SJSA1 (cell line): ENCODE measurements around the gene TENM4. TPM values are rescaled to one million over a fixed set of nuclear protein-coding genes. Genes with fewer than 3 reads are reported as not detected.

ENCODE experiments used
- DNase-seq, 2 experiments: peaks; one replicate each; pipeline ENCODE4 v3.0.0-alpha.2; 2015 to 2020; ENCODE audit warnings: low spot score in 2 of 2, low read depth in 1 of 2
- H3K27ac ChIP-seq: fragments of 250-450 bp; sonication (Bioruptor Pico); 2 replicates; pipeline ENCODE4 v1.5.1; 2020; ENCODE audit warnings: mild to moderate bottlenecking, moderate library complexity
- H3K27me3 ChIP-seq: fragments of 250-450 bp; sonication (Bioruptor Pico); replicated peaks from 2 replicates; pipeline ENCODE4 v1.5.1; 2020; ENCODE audit warnings: mild to moderate bottlenecking, moderate library complexity
- H3K36me3 ChIP-seq: fragments of 250-450 bp; sonication (Bioruptor Pico); 2 replicates; pipeline ENCODE4 v1.5.1; 2020; ENCODE audit warnings: mild to moderate bottlenecking
- H3K4me1 ChIP-seq: fragments of 250-450 bp; sonication (Bioruptor Pico); replicated peaks from 2 replicates; pipeline ENCODE4 v1.6.1; 2021; ENCODE audit warnings: mild to moderate bottlenecking
- H3K4me3 ChIP-seq: fragments of 250-450 bp; sonication (Bioruptor Pico); 2 replicates; pipeline ENCODE4 v1.5.1; 2020; ENCODE audit warnings: mild to moderate bottlenecking
- H3K9me3 ChIP-seq: fragments of 250-450 bp; sonication (Bioruptor Pico); replicated peaks from 2 replicates; pipeline ENCODE4 v1.5.1; 2020; ENCODE audit warnings: mild to moderate bottlenecking
- total RNA-seq: library from RNA; depleted of rRNA; stranded (reverse); fragments of >200 nt; shearing (Covaris generic); gene quantifications from 2 replicates; pipeline ENCODE4 v1.2.3, GENCODE V29; 2014

The TENM4 gene
- total RNA-seq, 1 experiment from 2014 or later: not detected

DNA sequence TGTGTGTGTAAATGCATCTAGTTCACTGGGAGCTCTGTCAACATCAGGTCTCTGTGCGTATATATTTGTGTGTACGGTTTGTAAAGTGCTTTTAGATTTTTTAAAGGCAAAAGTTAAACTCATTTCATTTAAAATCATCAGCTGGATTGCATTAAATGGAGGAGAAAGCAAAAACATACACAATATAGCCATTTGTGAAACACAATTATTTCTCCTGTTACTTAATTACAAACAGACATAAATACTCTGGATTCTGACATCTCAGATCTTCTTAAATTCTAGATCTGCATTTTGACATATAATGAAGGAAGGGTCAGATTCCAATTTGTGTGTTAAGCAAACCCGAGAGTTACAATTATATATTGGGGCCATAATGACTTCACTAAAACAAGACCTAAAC is 590.8 kb downstream of the TENM4 start:
- DNase-seq: no peak
- Histone ChIP-seq H3K27me3 (no peaks in the 10 kb centered on the region), H3K27ac (no peak overlapping the region), H3K9me3 (no peaks in the 10 kb centered on the region), H3K4me3 (no peak overlapping the region), H3K4me1 (no peaks in the 10 kb centered on the region), H3K36me3 (no peaks in the 10 kb centered on the region)

GRCh38 chr11:78846269-78846668 is 594.6 kb downstream of the TENM4 start:
- Histone ChIP-seq H3K4me1 (no peaks in the 10 kb centered on the region), H3K36me3 (no peaks in the 10 kb centered on the region), H3K27me3 (no peaks in the 10 kb centered on the region), H3K9me3 (no peaks in the 10 kb centered on the region), H3K4me3 (no peak overlapping the region), H3K27ac (no peak overlapping the region)
- DNase-seq: no peak

- H3K9me3 ChIP-seq: no peaks in the 10 kb centered on the region
- H3K4me3 ChIP-seq: no peak overlapping the region
- no peaks in the 10 kb centered on the region for H3K36me3 ChIP-seq
- no peak for DNase-seq
- H3K4me1 ChIP-seq: no peaks in the 10 kb centered on the region
- no peaks in the 10 kb centered on the region for H3K27me3 ChIP-seq
- no peak overlapping the region for H3K27ac ChIP-seq
Measured at GRCh38 chr11:78845496-78845895, 595.3 kb downstream of the TENM4 start.

- H3K9me3 ChIP-seq: no peaks in the 10 kb centered on the region
- no peak overlapping the region for H3K4me3 ChIP-seq
- no peak for DNase-seq
- H3K4me1 ChIP-seq: no peaks in the 10 kb centered on the region
- H3K27ac ChIP-seq: no peak overlapping the region
- H3K27me3 ChIP-seq: no peaks in the 10 kb centered on the region
- H3K36me3 ChIP-seq: no peaks in the 10 kb centered on the region
Measured at GRCh38 chr11:78841456-78842060, 599.3 kb downstream of the TENM4 start.

GRCh38 chr11:78840623-78841022 is 600.2 kb downstream of the TENM4 start:
- Histone ChIP-seq H3K27ac (no peak overlapping the region), H3K4me1 (no peaks in the 10 kb centered on the region), H3K4me3 (no peak overlapping the region), H3K36me3 (no peaks in the 10 kb centered on the region), H3K9me3 (no peaks in the 10 kb centered on the region), H3K27me3 (no peaks in the 10 kb centered on the region)
- no peak for DNase-seq

GRCh38 chr11:78840200-78840599 is 600.6 kb downstream of the TENM4 start:
- H3K27ac ChIP-seq: no peak overlapping the region
- no peak overlapping the region for H3K4me3 ChIP-seq
- H3K4me1 ChIP-seq: no peaks in the 10 kb centered on the region
- no peaks in the 10 kb centered on the region for H3K9me3 ChIP-seq
- DNase-seq: no peak
- no peaks in the 10 kb centered on the region for H3K36me3 ChIP-seq
- H3K27me3 ChIP-seq: no peaks in the 10 kb centered on the region

GRCh38 chr11:78838417-78838816 is 602.4 kb downstream of the TENM4 start:
- Histone ChIP-seq H3K9me3 (no peaks in the 10 kb centered on the region), H3K27me3 (no peaks in the 10 kb centered on the region), H3K36me3 (no peaks in the 10 kb centered on the region), H3K4me3 (no peak overlapping the region), H3K27ac (no peak overlapping the region), H3K4me1 (no peaks in the 10 kb centered on the region)
- DNase-seq: no peak

GRCh38 chr11:78835646-78836045 is 605.2 kb downstream of the TENM4 start:
- H3K9me3 ChIP-seq: no peaks in the 10 kb centered on the region
- no peaks in the 10 kb centered on the region for H3K4me1 ChIP-seq
- no peak overlapping the region for H3K4me3 ChIP-seq
- DNase-seq: no peak
- H3K27ac ChIP-seq: no peak overlapping the region
- no peaks in the 10 kb centered on the region for H3K36me3 ChIP-seq
- no peaks in the 10 kb centered on the region for H3K27me3 ChIP-seq

DNA sequence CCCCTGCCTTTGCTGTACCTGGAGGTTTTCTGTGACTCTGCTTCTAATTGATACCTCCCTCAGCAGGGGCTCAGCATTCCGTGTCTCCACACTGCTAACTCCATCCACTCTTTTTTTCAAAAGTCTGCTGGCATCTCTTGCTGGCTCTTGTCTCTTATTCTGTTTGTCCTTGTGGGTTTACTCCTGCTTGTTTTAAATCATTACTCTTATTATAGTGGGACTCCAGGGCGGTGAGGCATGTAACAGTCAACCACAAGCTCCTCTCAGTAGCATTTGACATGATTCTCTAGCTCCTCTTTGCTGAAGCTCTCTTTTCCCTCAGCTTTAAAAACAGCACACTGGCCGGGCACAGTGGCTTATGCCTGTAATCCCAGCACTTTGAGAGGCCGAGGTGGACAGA is 605.9 kb downstream of the TENM4 start:
- Histone ChIP-seq H3K4me1 (no peaks in the 10 kb centered on the region), H3K27ac (no peak overlapping the region), H3K36me3 (no peaks in the 10 kb centered on the region), H3K27me3 (no peaks in the 10 kb centered on the region), H3K9me3 (no peaks in the 10 kb centered on the region), H3K4me3 (no peak overlapping the region)
- no peak for DNase-seq

DNA sequence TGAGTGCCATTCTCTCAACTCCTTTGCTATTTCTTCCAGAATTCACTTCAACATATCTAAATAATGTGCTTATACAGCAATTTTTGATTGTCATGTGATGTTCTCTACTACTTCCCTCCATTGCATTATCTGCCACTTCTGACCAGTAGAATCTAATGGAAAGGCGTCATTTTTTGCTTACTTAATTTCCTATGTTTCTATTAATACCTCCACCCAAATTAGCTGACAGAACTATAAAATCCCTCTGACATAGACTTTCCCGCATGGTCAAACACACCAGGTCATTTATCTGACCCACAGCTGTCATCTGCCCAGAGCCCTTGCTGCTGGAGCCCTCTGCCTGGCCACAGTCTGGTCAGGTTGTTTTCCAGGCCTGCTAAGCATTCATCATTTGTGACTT is 607.6 kb downstream of the TENM4 start:
- no peak for DNase-seq
- Histone ChIP-seq H3K27me3 (no peaks in the 10 kb centered on the region), H3K9me3 (no peaks in the 10 kb centered on the region), H3K36me3 (no peaks in the 10 kb centered on the region), H3K4me1 (no peaks in the 10 kb centered on the region), H3K4me3 (no peak overlapping the region), H3K27ac (no peak overlapping the region)

DNA sequence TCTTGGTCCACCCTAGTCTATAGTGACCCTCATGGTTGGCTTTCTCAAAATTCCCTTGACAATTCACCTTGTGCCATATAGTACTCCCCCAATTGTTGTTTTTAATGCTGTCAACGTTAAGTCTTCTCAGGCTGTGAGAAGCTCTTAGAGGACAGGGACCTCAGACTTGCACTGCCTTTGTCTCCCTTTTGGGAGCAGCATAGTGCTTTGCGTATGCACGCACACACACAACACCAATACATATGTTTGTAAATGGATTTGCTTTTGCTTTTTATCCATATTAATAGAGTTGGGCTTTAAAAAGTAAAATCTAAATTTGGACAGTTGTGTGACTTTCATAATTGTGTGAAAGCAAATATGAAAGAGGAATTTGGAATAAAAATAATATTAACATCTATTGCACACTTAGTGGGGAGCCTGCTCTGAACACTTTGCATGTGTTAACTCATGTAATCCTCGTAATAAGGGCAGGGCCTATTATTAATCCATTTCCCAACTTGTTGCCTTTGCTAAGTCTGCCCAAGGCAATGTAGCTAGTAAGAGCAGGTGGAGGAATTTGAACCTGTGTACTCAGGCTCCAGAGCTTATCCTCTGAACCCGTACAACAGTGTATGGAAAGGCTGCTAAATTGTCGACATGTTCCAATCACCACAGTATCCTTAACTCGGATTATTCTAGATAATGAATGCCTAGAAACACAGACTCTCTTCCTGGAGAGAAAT is 608.4 kb downstream of the TENM4 start:
- Histone ChIP-seq H3K9me3 (no peaks in the 10 kb centered on the region), H3K4me1 (no peaks in the 10 kb centered on the region), H3K27ac (no peak overlapping the region), H3K4me3 (no peak overlapping the region), H3K27me3 (no peaks in the 10 kb centered on the region), H3K36me3 (no peaks in the 10 kb centered on the region)
- no peak for DNase-seq

DNA sequence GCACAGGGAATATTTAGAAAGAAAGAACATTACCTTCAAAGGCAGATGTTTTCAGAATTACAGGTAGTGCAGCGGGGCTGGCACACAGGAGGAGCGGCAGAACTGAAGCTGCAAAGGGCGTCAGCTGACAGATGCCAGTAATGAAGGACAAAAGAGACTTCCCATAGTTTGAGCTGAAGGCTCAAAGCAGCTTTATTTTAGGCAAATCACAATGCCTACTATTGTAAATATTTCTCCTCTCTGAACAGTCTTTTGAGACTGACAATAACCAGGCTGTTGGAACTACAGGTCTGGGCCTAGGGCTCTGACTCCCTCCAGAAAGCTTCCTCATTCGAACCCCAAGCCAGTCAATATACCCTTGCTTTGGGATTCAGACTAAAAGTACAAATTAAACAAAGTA is 609.3 kb downstream of the TENM4 start:
- no peaks in the 10 kb centered on the region for H3K9me3 ChIP-seq
- H3K27me3 ChIP-seq: no peaks in the 10 kb centered on the region
- DNase-seq: no peak
- H3K4me1 ChIP-seq: no peaks in the 10 kb centered on the region
- no peaks in the 10 kb centered on the region for H3K36me3 ChIP-seq
- H3K4me3 ChIP-seq: no peak overlapping the region
- H3K27ac ChIP-seq: no peak overlapping the region

- H3K4me1 ChIP-seq: no peaks in the 10 kb centered on the region
- H3K9me3 ChIP-seq: no peaks in the 10 kb centered on the region
- H3K27me3 ChIP-seq: no peaks in the 10 kb centered on the region
- no peak for DNase-seq
- no peaks in the 10 kb centered on the region for H3K36me3 ChIP-seq
- H3K4me3 ChIP-seq: no peak overlapping the region
- no peak overlapping the region for H3K27ac ChIP-seq
Measured at GRCh38 chr11:78830277-78830819, 610.5 kb downstream of the TENM4 start.

DNA sequence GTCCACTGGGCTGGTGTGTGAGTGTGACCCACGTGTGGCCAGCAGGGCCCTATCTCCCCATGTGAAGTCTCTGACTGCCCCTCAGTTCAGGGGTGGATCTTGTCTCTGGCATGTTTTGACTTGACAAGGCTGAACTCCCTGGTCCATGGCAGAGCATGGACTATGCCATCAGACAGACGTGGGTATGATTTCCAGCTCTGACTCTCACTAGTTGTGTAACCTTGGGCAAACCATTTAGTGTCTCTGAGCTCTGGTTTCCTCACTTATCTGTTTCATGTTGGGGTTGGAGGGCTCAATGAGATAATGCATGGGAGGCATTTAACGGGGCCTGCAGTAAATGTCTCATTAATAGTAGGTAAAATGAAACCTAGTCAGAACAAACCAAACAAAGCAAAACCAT is 611.7 kb downstream of the TENM4 start:
- Histone ChIP-seq H3K27me3 (no peaks in the 10 kb centered on the region), H3K4me3 (no peak overlapping the region), H3K36me3 (no peaks in the 10 kb centered on the region), H3K9me3 (no peaks in the 10 kb centered on the region), H3K27ac (no peak overlapping the region), H3K4me1 (no peaks in the 10 kb centered on the region)
- DNase-seq: no peak
